GM12878 (cell line): ENCODE measurements around the gene WDR76. TPM values are rescaled to one million over a fixed set of nuclear protein-coding genes. Genes with fewer than 3 reads are reported as not detected.
"Not testable (repeated sequence)": the region's sequence is repeated elsewhere in the genome, so short reads cannot be mapped to it uniquely, and the experiment has no call there.

Source experiments
- ATAC-seq: fragments of 200-7000 bp; cut with Tn5 transposase; 3 replicates; pipeline ENCODE4 v1.9.1; 2020; ENCODE audit warnings: mild to moderate bottlenecking, moderate library complexity
- BruUV-seq: library from RNA; stranded (reverse); fragments of 400-500 nt; replicated peaks from 2 replicates; lab custom pipeline; 2021; lab: Mats Ljungman, UMichigan
- CTCF ChIA-PET: fragments of 300-600 bp; sonication (Branson Sonifier 250); formaldehyde crosslinking; extraction: SDS; loops from one replicate; lab custom pipeline; 2021; ENCODE audit warnings: inconsistent platforms; lab: Yijun Ruan, JAX
- POLR2A ChIA-PET: fragments of 350-600 bp; formaldehyde crosslinking; extraction: SDS; loops from one replicate; lab custom pipeline; 2021; ENCODE audit warnings: inconsistent platforms; lab: Charles Lee
- RAD21 ChIA-PET: fragments of 300-600 bp; sonication (Branson Sonifier 250); formaldehyde crosslinking; loops from one replicate; lab custom pipeline; 2023; ENCODE audit warnings: antibody characterized with exemption; ENCODE audit not compliant: unreplicated experiment; lab: Charles Lee
- SMC1A ChIA-PET: fragments of 300-600 bp; sonication (Branson Sonifier 250); formaldehyde crosslinking; loops from one replicate; lab custom pipeline; 2023; ENCODE audit not compliant: unreplicated experiment, uncharacterized antibody; lab: Charles Lee
- DNase-seq: peaks from one replicate; pipeline ENCODE4 v3.0.0-alpha.2; 2011; ENCODE audit warnings: low read depth, low spot score
- FAIRE-seq: peaks from 3 replicates; lab custom pipeline; 2011; peaks lifted over from hg19 to GRCh38; lab: Jason Lieb, UNC
- H2AFZ ChIP-seq: 2 replicates; pipeline ENCODE4 v1.6.0; 2011; ENCODE audit warnings: low read depth, low read length, control low read depth; ENCODE audit not compliant: control insufficient read depth
- H3K27ac ChIP-seq: 2 replicates; pipeline ENCODE4 v1.5.1; 2011; ENCODE audit warnings: control low read depth; ENCODE audit not compliant: control insufficient read depth, insufficient read depth
- H3K27me3 ChIP-seq, 2 experiments: replicated peaks in 1 of 2; 2 replicates each; pipeline versions ENCODE4 v1.6.0 to v1.6.1; 2011; ENCODE audit warnings: low read length in 1 of 2; ENCODE audit not compliant: control insufficient read depth in 2 of 2, insufficient read depth in 2 of 2
- H3K36me3 ChIP-seq, 2 experiments: 2 replicates each; pipeline ENCODE4 v1.5.1; 2011; ENCODE audit warnings: low read length in 1 of 2; ENCODE audit not compliant: control insufficient read depth in 2 of 2, insufficient read depth in 2 of 2
- H3K4me1 ChIP-seq: 2 replicates; pipeline ENCODE4 v1.6.1; 2011; ENCODE audit warnings: mild to moderate bottlenecking, low read length, moderate library complexity, mixed read lengths; ENCODE audit not compliant: control insufficient read depth, insufficient read depth
- H3K4me2 ChIP-seq: 2 replicates; pipeline ENCODE4 v1.6.0; 2011; ENCODE audit warnings: control low read depth; ENCODE audit not compliant: control insufficient read depth, insufficient read depth
- H3K4me3 ChIP-seq: fragments of 200-600 bp; sonication (generic); 2 replicates; pipeline ENCODE4 v1.5.1; 2016
- H3K79me2 ChIP-seq: 2 replicates; pipeline ENCODE4 v1.6.0; 2011; ENCODE audit warnings: low read length; ENCODE audit not compliant: control insufficient read depth, insufficient read depth
- H3K9ac ChIP-seq: 2 replicates; pipeline ENCODE4 v1.8.0; 2011; ENCODE audit warnings: low read length, control low read depth, mixed read lengths; ENCODE audit not compliant: control insufficient read depth, insufficient read depth
- H3K9me3 ChIP-seq: replicated peaks from 3 replicates; pipeline ENCODE4 v1.5.1; 2011; ENCODE audit warnings: mild to moderate bottlenecking, low read length; ENCODE audit not compliant: control insufficient read depth, insufficient read depth
- H4K20me1 ChIP-seq: 2 replicates; pipeline ENCODE4 v1.6.0; 2011; ENCODE audit not compliant: control insufficient read depth, insufficient read depth
- E4F1 ChIP-seq: fragments of 450-650 bp; IDR thresholded peaks from 2 replicates; pipeline ENCODE4 v1.6.1; 2018; ENCODE audit warnings: borderline replicate concordance, mild to moderate bottlenecking; ENCODE audit not compliant: partially characterized antibody
- IRF4 ChIP-seq: IDR thresholded peaks from 2 replicates; pipeline ENCODE4 v1.6.1; 2011; ENCODE audit warnings: low read depth, low read length
- MEF2B ChIP-seq: fragments of 450-650 bp; IDR thresholded peaks from 2 replicates; pipeline ENCODE4 v1.6.1; 2018; ENCODE audit warnings: mild to moderate bottlenecking, moderate library complexity; ENCODE audit not compliant: partially characterized antibody, poor library complexity, severe bottlenecking
- RELA ChIP-seq: fragments of 450-650 bp; IDR thresholded peaks from 2 replicates; pipeline ENCODE4 v1.8.0; 2014; ENCODE audit warnings: borderline replicate concordance; ENCODE audit not compliant: partially characterized antibody
- SMARCA5 ChIP-seq: fragments of 450-650 bp; IDR thresholded peaks from 2 replicates; pipeline ENCODE4 v1.6.1; 2017; ENCODE audit warnings: mild to moderate bottlenecking
- SP1 ChIP-seq: IDR thresholded peaks from one replicate; pipeline ENCODE4 v1.6.1; 2011; ENCODE audit warnings: low read depth, low read length
- TAF1 ChIP-seq: IDR thresholded peaks from 2 replicates; pipeline ENCODE4 v1.6.1; 2011; ENCODE audit warnings: mild to moderate bottlenecking, low read depth, low read length, borderline replicate concordance
- USF1 ChIP-seq: IDR thresholded peaks from 2 replicates; pipeline ENCODE4 v1.6.1; 2011; ENCODE audit warnings: borderline replicate concordance, low read depth, mild to moderate bottlenecking, moderate library complexity, mixed read lengths, low read length; ENCODE audit not compliant: insufficient read depth; ENCODE audit errors: extremely low read length
- WRNIP1 ChIP-seq: IDR thresholded peaks from 2 replicates; pipeline ENCODE4 v1.6.1; 2011; ENCODE audit warnings: low read depth, low read length, improper control_type of control experiment, borderline replicate concordance
- WGBS: methylation state at CpG from one replicate; pipeline ENCODE4 v1.1.6; 2016; ENCODE audit warnings: low lambda C conversion rate; ENCODE audit not compliant: insufficient replicate concordance, insufficient coverage; ENCODE audit errors: missing lambda C conversion rate; 5-methylcytosine and 5-hydroxymethylcytosine counted together
- in situ Hi-C: fragments of 300-500 bp; cut with MboI; formaldehyde crosslinking; loops from 9 replicates; pipeline ENCODE4 v1.14.3; 2018; ENCODE audit warnings: mixed read lengths
- intact Hi-C: fragments of 100-400 bp; cut with micrococcal nuclease; formaldehyde crosslinking; loops from one replicate; pipeline ENCODE4 v1.14.2; 2022; ENCODE audit not compliant: unreplicated experiment
- polyA plus RNA-seq, 11 experiments: library from polyadenylated mRNA; depleted of rRNA in 4 of 11; unstranded in 6 of 11; stranded (reverse) in 5 of 11; fragments of >200 nt; fragmentation: Nextera tagmentation in 4 of 11; fragmentation: Illumina TruSeq in 1 of 11; extraction: Ambion mirVana in 4 of 11; extraction: Trizol in 1 of 11; gene quantifications; 1 replicate in 1 of 11; 2 replicates in 10 of 11; pipeline versions ENCODE4 v1.2.1 to v1.2.3, GENCODE V29; 2011 to 2016; ENCODE audit warnings: inconsistent platforms in 2 of 11, missing spikeins in 2 of 11, low read depth in 1 of 11
- total RNA-seq, 4 experiments: library from RNA; depleted of rRNA in 3 of 4; stranded (reverse); fragments of >200 nt in 3 of 4; fragmentation: Illumina TruSeq in 1 of 4; extraction: Trizol in 1 of 4; gene quantifications; 2 replicates each; pipeline versions ENCODE4 v1.2.1 to v1.2.3, GENCODE V29; 2013 to 2021

The WDR76 gene
- total and polyA plus RNA-seq, 10 of the 15 experiments (the other 5 are each of a cell fraction or from before 2014, with no cell fraction given) = 8.0 to 59.7 (median 34.5) TPM

- TF ChIP-seq USF1 = no peak
Measured at GRCh38 chr15:43854801-43855200, 28.0 kb downstream of the WDR76 start (continued).

GRCh38 chr15:43859546-43859945 is 32.7 kb downstream of the WDR76 start:
- in situ Hi-C loops = no loop called here
- Histone ChIP-seq H3K36me3 (peaks cover 0 to 35% of the 10 kb centered on the region in 2 experiments; a peak in 3 of 4 replicates), H4K20me1 (no peaks in the 10 kb centered on the region)
- CTCF ChIA-PET = no interaction called here
- TF ChIP-seq MEF2B = no peak
- no peak for TF ChIP-seq TAF1
- no peak for TF ChIP-seq E4F1
- TF ChIP-seq SP1 = no peak
- no peak for TF ChIP-seq SMARCA5
- TF ChIP-seq WRNIP1 = no peak
- no peak for TF ChIP-seq IRF4
- TF ChIP-seq RELA = no peak
- TF ChIP-seq, all 136 proteins: peak for 0
- Histone ChIP-seq H3K79me2 (no peaks in the 10 kb centered on the region), H3K9me3 (no peaks in the 10 kb centered on the region), H3K27me3 (no peaks in the 10 kb centered on the region), H3K4me3 (no peak overlapping the region), H3K9ac (no peak overlapping the region), H3K4me2 (no peak overlapping the region), H3K27ac (no peak overlapping the region), H3K4me1 (no peaks in the 10 kb centered on the region), H2AFZ (no peak overlapping the region)
- no TSS peak for BruUV-seq
- ChIA-PET RAD21 (no interaction called here), SMC1A (interaction anchor here (1.0 to 1.4 kb wide), 2 partner anchors 9 to 17 kb away, joined by 3 read pairs; no protein-coding TSS in a partner anchor), POLR2A (interaction anchor here (1.2 to 1.4 kb wide), 2 partner anchors 59 to 126 kb away, joined by 3 to 4 read pairs; partner anchors contain the start of genes HYPK and SERINC4)
- intact Hi-C loops = no loop called here
- 78% methylated on average over 4 of the region's 4 CpGs for WGBS
- no peak for FAIRE-seq
- ATAC-seq = no peak
- DNase-seq = no peak

- H3K9me3 ChIP-seq, H3K9ac ChIP-seq, H3K79me2 ChIP-seq, H3K4me3 ChIP-seq, in situ Hi-C loops, H3K27me3 ChIP-seq, H3K27ac ChIP-seq, BruUV-seq, intact Hi-C loops, FAIRE-seq, DNase-seq, H3K4me1 ChIP-seq, H2AFZ ChIP-seq, H3K4me2 ChIP-seq, RAD21 ChIA-PET, SMC1A ChIA-PET, ATAC-seq, H4K20me1 ChIP-seq, CTCF ChIA-PET: not testable (repeated sequence)
- POLR2A ChIA-PET = interaction anchor here (0.6 kb wide), 1 partner anchor 233 kb away, joined by 3 read pairs; no protein-coding TSS in a partner anchor
- peaks cover 1 to 18% of the 10 kb centered on the region in 2 experiments for H3K36me3 ChIP-seq
- 98% methylated on average over 10 of the region's 10 CpGs for WGBS
Measured at GRCh38 chr15:43866636-43867035, 39.8 kb downstream of the WDR76 start.
